Posterior vena cava (tissue), 2 donors: ENCODE measurements around the gene FBXL16. TPM values are rescaled to one million over a fixed set of nuclear protein-coding genes. Genes with fewer than 3 reads are reported as not detected.

Experiments used
- DNase-seq: peaks from one replicate; pipeline ENCODE4 v3.0.0-alpha.2; 2020; ENCODE audit warnings: low spot score
- intact Hi-C, 2 donors: fragments of 100-400 bp; cut with DNase I; formaldehyde crosslinking; loops; one replicate each; pipeline versions ENCODE4 v1.14.1 to v1.14.2; 2022 to 2023
- total RNA-seq, 2 donors: library from RNA; stranded (reverse); fragmentation: NEBNext Ultra II Directional; extraction: Animal tissue kit (Norgen Biotek cat#: 25700); gene quantifications; one replicate each; pipeline ENCODE4 v1.2.1, GENCODE V29; 2021
- donor health status: DM: yes; HTN: yes; CAD: no.
- donor health status: DM: yes; HTN: yes; CAD: no.

FBXL16 gene
- total RNA-seq, 2 donors from 2014 or later, result not detected

DNA sequence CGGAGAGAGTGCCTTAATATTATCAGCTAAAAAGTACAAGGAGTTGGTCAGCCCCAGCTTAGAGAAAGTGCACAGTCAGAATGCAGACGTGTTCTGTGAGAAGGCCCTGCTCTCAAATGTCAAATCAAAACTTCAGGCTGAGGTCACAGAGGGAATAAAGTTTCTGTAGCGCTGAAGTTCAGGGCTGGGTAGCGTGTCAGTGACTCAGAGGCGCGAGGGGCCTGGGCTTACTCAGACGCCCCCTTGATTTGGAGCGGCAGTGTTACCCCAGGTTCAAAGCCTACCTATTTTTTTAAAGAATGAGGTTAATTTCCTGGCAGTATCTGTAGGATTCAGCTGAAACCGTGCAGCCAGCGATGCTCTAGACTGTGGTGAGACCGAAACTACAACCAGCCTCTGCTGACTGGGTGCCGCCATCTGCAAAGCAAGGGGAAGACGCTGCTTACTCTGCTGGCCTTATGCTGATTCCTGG lies 30.4 kb upstream of the FBXL16 start:
- intact Hi-C loops, result no loop called here
- no peak for DNase-seq

DNA sequence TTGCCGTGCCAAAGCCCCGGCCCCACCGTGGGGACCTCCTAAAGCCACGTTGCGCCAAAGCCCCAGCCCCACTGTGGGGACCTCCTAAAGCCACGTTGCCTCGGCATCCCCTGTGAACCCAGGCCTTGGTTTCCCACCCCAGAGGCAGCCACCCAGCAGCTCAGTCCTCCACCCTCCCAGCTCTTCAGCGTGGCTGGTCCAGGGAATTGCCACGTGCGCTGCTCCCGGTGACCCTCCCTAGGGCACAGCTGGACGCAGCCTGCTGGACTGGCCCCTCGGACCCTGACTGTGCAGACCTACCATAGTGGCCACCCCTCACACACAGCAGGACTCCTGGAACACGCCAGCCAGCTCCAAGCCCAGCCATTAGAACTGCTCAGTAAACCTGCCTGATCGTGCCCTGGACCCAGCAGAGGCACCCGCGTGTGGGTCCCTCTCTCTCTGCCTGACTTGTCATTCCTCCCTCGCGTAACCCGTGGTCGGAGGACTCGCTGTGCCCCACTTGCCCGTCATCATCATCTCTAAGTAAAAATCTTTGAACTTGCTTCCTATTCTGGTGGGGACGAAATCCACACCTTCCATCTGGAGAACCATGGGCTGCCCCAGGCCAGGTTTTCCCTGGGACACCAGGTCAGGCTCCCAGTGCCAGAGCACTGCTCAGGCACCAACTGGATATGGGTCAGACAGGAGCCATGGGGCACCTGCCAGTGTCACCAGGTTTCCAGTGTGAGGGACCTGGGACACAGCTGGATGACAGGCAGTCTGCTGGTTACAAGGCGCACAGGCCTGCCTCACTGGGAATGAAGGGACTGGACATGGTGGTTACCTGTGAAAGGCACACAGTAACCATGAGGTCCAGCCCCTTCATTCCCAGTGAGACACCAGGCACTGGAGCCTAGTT lies 29.6 kb upstream of the FBXL16 start:
- DNase-seq, result no peak
- intact Hi-C loops, result no loop called here

DNA sequence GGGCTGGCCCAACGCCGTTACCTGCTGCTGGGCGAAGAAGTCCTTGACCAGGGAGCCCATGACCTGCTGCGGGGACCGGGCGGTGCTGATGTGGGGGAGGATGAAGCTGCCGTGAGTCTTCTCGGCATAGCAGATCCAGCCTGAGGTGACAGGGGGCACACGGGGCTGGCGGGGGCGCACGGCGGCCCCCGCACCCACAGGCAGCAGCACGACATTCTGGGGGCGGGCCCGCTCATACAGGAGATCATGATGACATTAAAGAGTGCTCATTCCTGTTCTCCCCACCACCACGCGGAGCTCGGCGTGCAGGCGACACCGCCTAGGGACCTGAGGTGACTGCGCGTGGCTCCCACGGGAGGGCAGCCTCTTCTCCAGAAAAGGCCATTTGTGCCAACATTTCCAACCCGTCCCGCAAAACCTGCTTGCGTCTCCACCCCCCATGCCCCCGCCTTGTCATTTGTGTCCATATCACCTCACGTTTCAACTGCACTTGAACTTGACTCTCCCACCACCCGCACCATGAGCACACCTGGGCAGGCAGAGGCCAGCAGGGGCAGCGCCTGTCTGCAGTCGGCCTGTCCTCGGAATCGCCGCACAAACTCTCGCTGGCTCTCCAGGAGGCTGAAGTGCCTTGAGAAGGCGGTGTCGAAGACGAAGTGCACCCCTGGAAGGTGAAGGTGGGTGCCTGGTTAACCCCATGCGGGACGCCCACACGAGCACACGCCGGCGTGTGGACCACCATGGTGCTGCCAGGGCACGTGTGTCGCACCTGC lies 28.8 kb upstream of the FBXL16 start:
- no peak for DNase-seq

DNA sequence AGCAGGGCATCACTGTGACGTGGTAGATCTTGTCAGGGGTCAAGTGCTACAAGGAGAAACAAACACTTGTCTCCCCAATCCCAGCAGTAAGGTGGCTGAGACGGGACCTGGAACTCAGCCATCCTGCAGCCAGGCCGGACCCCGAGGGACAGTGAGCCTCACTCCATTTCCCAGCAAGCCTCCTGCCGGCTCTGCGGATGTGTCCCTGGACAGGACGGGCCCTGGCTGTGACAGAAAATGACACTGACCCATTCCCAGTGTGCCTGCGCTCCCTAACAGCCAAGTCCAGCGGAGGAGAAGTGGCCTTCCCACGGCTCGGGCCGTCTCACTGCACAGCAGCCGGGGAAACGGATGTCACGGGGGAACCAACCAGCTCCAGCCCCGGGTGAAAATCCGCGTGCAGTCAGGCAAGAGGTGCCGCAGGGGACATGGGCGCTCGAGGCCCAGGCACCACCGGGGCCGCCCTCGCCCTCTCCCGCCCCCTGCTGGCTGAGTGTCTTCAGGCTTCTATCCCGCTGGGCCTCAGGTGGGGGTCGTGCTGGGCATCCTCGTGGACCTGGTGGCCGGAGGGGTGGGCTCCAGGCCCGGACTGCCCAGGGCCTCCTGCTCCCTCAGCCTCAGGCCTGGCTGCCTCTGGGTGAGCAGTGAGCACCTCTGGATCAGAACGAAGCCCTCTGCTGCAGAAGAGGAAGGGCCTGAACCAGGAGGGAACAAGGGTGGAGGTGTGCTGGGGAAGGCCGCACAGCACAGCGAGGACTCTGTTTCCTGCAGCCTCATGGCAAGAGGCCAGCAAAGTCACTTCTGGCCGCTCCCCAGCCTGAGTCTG lies 28.0 kb upstream of the FBXL16 start:
- no peak for DNase-seq
- intact Hi-C loops, result no loop called here

More for the DNA sequence above, 28.8 kb upstream of the FBXL16 start:
- intact Hi-C loops, result no loop called here

DNA sequence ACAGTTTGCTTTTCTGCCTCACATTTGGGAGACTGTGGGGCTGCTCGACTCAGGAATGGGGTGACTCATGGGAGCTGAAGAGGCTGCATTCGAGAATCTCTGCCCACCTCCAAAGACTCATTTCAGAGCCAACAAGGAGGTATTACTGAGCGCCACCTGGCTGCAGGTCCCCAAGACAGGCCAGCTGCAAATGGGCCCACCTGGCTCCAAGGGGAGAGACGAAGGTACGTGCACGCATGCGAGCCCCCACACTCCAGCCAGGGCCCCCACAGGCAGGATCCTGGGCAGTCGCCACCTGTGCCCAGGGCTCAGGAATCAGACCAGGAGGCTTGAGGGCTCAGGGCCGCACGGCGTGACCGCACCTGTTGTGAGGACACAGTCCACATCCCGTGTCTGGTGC lies 27.3 kb upstream of the FBXL16 start:
- intact Hi-C loops, result no loop called here
- DNase-seq, result no peak

DNA sequence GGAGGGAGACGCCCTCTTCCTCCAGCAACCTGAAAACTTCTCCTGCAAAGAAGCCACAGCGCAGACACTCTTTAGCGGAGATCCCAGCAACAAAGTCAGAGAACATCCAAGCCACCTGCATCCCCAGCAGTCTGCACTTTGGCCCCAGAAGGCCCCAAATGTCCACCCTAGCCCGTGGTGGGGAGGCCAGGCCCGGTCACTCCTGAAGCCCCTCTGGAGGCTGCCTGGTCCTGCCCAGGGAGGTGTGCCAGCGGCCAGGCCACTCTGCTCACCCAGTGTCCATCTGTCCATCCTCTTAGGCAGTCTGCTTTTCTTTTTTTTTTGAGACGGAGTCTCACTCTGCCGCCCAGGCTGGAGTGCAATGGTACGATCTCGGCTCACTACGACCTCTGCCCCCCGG lies 26.7 kb upstream of the FBXL16 start:
- no peak for DNase-seq
- intact Hi-C loops, result no loop called here

DNA sequence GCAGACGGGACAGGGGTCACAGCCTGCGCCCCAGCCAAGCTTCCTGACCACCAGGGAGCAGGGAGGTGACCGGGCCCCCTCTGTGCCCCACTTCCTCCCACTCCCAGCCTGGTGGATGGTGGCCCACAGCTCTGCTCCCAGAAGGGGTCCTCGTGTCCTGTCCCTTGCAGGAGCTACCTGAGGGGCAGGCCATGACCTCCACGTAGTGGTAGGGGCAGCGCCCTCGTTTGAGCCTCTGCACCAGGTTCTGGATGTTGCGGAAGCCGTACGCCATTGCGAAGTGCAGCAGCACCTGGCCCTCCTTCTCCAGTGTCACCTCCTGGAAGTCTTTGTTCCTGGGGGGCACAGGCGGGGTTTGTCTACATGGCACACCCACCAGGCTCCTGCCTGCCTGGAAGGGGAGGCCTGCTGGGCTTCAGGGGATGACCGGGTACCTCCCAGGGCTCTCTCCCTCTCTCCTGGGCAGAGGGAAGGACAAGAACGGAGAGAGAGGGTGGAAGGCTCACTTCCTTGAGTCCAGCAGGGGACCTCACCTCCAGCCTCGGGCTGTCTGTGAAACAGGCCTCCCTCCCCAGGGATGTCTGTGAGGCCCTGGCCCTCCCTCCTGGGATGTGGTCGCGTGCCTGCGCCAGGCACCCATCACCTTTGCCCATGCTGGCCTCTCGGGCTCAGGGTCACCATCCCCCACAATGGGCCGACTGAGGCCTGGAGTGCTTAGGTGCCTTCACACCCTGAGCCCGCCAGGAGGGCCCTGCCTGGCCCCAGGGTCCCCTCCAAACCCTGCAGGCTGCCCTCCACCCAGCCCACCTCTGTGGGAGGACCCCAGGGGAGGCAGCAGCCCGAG lies 25.3 kb upstream of the FBXL16 start:
- intact Hi-C loops, result no loop called here
- DNase-seq, result no peak

DNA sequence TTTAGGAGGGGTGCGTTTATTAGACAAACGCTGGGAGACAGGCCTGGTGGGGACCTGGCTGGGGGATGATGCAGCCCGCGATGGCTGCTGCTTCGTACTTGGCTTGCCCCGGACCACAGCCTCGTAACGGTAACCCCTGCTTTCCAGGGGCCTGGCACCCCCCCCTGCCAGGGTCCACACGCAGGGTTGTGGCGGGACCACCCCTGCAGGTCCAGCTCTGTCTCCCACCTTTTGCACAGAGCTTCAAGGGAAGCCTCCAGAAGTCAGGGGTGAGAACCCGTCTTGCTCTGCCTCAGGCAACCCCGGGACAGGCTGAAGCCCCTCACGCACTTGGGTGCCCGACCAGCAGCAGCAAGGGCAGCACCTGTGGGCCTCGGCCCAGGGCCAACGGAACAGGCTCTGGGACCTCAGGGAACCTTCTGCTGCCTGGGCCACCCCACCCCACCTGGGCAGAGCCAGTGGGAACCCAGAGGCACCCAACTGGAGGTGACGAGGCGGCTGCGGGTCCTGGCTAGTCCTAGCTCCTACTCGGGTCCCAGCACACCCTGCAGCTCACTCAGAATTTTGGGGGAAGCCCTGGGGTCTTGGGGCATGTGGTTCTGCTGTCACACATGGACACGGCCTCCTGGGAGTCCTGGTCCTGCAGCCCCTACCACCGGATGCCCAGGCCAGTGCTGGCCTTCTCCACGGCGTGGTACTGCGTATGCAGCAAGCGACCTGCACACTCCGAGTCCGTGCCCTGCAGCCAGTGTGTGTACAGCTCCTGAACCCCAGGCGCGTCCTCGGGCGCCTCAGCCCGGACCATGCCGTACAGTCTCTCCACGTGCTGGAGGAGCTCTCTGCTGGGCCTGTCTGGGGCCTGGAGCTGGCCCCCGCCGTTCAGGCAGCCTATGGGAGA lies 24.4 kb upstream of the FBXL16 start:
- DNase-seq, result no peak
- intact Hi-C loops, result no loop called here

DNA sequence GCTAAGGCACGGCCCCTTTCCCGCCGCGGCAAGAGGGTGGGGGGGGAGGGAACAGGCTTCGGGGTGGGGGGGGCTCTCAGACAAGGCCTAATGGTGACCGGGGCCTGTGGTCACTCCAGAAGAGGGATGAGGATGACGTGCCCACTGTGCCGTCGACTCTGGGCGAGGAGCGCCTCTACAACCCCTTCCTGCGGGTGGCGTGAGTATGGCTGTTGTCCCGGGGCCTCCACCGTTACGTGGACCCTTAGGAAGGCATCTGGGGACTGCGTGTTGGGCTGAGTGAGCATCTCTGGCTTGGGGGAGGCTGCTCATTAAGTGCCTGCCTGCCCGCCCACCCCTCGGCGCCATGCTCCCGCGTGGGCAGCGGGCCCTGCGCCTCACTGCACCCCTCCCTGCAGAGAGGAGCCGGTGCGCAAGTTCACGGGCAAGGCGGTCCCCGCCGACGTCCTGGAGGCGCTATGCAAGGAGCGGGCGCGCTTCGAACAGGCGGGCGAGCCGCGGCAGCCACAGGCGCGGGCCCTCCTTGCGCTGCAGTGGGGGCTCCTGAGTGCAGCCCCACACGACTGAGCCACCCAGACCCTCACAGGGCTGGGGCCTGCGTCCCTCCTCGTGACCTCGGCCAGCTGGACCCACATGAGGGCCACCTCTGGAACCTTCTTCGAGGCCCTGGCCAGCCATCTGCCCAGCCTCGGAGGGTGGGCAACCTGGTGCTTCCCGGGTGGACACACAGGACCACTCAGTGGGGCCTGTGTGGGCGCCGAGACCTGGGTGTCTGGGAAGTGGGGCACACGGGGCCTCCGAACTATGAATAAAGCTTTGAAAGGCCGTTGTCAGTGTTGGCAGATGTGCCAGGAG lies 23.5 kb upstream of the FBXL16 start:
- intact Hi-C loops, result no loop called here
- no peak for DNase-seq

DNA sequence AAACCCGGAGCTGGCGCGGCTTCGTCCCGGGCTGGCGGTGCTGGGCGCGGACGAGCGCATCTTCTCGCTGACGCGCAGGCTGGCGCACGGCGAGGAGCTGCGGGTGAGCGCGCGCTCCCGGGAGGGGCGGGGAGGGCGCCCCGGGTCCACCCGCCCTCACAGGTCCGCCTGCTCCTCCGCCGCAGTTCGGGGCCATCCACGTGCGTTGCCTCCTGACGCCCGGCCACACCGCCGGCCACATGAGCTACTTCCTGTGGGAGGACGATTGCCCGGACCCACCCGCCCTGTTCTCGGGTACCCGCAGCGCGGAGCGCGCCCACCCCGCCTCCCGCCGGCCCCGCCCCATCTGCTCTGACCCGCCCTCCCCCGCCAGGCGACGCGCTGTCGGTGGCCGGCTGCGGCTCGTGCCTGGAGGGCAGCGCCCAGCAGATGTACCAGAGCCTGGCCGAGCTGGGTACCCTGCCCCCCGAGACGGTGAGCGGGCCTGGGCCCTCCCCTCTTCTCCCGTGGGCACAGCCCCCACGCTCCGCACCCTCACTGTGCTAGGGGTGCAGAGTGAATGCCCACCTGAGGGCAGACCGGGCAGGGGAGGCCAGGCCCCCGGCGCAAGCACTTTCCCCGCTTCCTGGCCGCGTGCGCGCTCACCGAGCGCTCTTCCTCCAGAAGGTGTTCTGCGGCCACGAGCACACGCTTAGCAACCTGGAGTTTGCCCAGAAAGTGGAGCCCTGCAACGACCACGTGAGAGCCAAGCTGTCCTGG lies 22.7 kb upstream of the FBXL16 start:
- peak; percentile 91 for DNase-seq
- intact Hi-C loops, result no loop called here

DNA sequence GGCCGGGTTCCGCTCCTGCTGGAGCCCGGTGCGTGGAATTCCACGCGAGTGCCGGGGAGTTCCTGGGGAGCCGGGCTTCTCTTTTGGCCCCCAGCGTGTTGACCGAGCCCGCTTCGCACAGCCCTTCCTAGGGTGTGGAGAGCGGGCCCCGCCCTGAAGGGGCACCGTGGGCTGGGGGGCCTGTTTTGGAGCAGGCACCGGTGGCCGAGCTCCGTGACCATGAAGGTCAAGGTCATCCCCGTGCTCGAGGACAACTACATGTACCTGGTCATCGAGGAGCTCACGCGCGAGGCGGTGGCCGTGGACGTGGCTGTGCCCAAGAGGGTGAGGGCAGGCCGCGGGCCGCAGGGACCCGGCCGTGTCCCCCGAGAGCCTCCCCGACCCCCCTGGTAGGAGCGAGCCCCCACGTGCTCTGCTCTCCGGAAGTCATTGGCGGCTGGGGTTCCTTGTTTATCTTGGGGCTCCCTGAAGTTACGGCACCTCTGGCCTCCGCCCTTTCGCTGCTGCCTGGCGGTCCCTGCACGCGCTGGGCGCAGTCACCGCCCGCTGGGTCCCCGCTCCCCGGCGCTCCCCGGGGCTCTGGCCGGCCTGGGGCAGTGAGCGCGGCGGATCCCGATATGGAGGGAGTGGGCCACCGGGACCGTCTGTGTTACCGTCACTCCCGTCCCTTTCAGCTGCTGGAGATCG lies 21.8 kb upstream of the FBXL16 start:
- intact Hi-C loops, result no loop called here
- no peak for DNase-seq

DNA sequence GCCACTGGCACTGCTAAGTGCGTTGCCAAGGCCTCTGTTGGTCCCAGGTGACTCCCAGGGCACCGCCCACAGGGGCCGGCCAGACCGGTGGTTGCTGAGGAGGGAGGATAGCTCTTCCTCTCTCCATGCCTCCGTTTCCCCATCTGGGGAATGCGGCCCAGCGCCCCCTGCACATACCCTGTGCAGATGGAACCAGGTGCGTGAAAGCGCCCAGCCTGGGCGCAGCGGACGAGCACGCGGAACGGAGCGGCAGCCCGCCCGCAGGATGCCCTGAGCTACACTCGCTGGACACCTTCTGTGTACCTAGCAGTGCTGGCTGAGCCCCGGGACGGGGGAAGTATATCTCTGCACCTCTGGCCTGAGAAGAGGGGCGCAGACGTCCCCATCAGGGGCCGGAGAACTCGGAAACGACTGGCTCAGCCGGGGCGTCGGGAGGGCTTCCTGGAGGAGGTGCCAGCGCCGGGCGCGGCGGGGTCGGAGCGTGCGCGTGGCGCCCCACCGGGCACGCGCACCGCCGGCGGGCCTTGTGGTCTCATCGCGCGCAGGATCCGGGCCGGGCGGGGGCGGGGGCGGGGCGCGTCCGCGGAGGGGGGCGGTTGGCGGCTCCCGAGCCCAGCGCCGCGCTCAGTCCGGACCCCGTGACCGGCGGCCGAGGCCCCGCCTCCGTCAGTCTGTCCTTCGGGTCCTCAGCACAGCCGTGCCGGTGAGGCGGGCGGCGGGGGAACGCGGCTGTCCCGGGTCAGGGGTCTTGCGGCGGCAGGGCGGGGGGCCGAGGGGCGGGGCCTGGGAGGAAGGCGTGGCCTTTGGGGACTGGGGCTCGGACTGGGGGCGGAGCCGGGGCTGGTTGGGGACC lies 21.1 kb upstream of the FBXL16 start, which contains the start of the genes CCDC78 and HAGHL:
Gene CCDC78 (minus strand): TSS at position 6 of the 853 bp plus-strand sequence. CDS start 76 bp downstream, outside the sequence.
Gene HAGHL (plus strand): TSS at position 669 of the 853 bp plus-strand sequence. CDS start 404 bp downstream, outside the sequence.
- no peak for DNase-seq
- intact Hi-C loops, result no loop called here

DNA sequence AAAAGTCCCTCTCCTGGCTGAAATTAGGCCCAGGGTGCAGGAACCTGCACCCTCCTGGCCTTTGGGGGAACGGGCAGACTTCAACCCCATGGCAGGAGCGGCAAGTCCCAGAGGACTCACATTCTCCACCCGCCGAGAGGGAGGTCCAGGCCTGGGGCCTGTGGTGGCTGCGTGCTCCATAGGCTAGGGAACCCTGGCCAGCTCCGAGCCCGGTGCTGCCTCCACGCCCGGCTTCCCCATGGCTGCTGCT lies 20.5 kb upstream of the FBXL16 start:
- DNase-seq, result no peak
- intact Hi-C loops, result no loop called here

DNA sequence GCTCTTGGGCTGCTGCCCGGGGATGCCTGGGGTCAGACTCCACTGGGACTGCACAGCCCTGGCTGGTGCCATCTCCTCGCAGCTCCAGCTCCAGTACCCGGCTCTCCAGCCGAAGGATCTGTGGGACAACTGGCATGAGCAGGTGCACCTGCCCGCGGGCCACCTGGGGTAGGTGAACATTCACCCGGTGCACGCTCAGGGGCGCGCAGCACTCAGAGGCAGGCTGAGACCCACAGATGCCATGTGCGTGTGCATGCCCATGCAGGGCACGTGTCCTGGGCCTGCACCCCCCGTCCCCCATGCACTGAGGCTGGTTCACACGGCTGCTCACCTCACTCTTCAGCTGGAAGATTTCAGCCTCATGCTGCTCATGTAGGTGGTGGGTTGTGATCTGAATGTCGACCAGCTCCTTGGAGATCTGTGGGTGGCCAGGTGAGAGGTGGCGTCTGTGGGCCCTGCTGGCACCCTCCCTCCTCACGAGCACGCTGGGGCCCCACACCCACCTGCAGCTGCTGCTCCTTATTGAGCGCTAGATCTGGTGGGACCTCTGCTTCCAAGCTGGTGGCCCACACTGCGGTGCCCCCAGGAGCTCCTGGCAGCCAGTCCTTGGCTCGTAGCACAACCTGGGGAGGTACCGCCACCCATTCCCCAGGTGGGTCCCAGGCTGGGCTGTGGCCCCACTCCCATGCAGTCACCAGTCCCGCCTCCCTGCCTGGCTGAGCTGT lies 20.0 kb upstream of the FBXL16 start:
- intact Hi-C loops, result no loop called here
- DNase-seq, result no peak
